ENCODE measurements around the gene POMC.
"Not testable (repeated sequence)": the region's sequence is repeated elsewhere in the genome, so short reads cannot be mapped to it uniquely, and the experiment has no call there.

POMC gene

GRCh38 chr2:25131253-25131566, 37.2 kb downstream of the POMC start:
- no peak for DNase-seq

- DNase-seq: no peak
These were observed 38.4 kb downstream of the POMC start for GRCh38 chr2:25129901-25130520.

DNA sequence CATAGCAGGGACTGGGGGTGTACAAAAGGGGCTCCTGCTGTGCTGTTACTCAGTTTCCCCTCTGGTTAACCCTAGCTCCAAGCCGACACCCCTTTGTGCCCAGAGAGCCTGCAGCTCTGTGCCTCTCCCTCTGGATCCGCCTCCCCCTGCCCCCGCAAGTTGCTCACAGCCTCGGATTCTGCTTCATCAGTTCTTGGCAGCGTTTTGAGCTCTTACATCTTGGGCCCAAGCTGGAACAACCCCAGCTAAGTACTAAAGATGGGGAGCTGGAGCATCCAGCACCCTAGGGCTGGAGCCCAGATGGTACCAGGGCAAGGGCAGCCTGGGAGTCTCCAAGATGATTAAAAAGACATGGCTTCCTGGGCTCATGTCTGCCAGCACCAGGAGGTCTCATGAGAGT, 40.7 kb downstream of the POMC start:
- no peak for DNase-seq

GRCh38 chr2:25127071-25127470, 41.3 kb downstream of the POMC start:
- not testable (repeated sequence) for DNase-seq

DNA sequence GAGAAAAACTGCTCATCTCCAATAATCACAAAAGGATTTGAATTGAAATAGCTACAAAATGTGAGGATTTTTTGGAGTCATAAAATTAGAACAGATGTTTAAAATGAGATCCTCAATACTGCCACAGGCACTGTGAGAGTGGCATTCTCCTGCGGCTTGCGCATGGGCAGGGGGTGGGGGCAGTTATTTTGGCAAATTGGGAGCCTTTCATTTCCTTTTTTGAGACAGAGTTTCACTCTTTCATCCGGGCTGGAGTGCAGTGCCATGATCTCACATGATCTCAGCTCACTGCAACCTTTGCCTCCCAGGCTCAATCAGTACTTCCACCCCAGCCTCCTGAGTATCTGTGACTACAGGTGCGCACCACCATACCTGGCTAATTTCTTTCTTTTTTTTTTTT, 42.4 kb downstream of the POMC start:
- no peak for DNase-seq

DNA sequence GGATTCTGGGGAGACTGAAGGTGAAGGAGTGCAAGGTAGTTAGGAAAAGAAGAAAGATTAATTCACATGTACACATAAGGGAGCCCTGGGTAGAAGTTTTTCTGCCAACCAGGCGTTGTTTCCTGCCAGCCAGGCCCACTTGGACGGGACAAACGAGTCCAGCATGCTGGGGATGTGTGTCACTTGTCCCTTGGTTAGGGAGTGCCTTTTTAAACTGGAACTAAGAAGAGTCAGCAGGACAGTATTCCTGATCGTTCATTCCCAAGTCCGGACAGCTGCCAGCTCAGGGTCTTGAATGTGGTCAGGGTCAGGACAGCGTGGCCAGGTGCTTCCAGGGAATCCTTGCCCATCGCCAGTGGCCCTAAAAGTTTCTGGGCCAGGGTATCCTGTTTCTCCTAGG, 43.2 kb downstream of the POMC start:
- no peak for DNase-seq

DNA sequence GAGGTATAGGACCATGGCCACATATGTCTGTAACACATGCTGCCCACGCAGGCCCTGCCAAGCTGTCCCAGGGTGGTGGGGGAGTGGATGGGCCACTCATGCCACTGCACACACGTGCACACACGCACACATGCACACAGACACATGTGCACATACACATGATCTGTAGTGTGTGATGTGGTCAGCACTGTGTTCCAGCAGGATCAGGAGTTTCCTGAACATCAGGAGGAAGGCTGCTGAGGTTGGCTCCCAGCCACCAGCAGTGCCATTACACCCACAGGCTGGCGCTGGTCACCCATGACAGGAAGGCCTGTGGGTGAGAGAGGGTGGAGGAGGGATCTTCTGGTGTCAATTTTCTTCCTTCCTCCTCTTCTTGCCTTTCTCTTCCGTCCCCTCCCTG, 44.7 kb downstream of the POMC start:
- no peak for DNase-seq

DNA sequence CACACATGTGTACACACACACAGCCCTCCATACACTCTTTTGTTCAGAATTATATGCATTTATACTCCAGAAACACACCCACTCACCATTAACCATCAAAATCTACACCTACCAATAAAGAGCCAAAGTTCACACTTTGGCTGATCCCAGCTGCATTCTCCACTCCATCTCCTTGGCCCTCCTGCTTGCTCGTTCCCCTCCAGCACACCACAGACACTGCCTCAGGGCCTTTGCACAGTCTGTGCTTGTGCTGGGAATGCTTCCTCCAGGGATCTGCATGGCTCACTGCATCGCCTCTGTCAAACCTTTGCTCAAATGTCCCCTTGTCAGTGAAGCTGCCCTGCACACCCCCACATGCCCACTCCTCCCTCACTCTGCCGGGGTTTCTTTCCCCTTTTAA, 46.0 kb downstream of the POMC start:
- DNase-seq: no peak

GRCh38 chr2:25119263-25119662, 49.1 kb downstream of the POMC start:
- no peak for DNase-seq

- no peak for DNase-seq
These were observed 51.4 kb downstream of the POMC start for GRCh38 chr2:25116956-25117355.

- no peak for DNase-seq
These were observed 52.5 kb downstream of the POMC start for GRCh38 chr2:25115902-25116301.

- DNase-seq: no peak
These were observed 53.0 kb downstream of the POMC start for GRCh38 chr2:25115249-25115883.

GRCh38 chr2:25112113-25112512, 56.3 kb downstream of the POMC start:
- no peak for DNase-seq

Data from activated CD8-positive, alpha-beta memory T cell treated with anti-CD3 and anti-CD28 coated beads, Interleukin-2, amount 50 U/mL, for 48 hours (primary cell).